GM12878 (cell line): ENCODE data around the gene C1QTNF8.

Experiments used
- ATF3 ChIP-seq: IDR thresholded peaks from 2 replicates; pipeline ENCODE4 v1.6.1; 2011; ENCODE audit warnings: low read depth, mild to moderate bottlenecking, low read length, moderate library complexity, borderline replicate concordance; ENCODE audit errors: extremely low read depth
- CTCF ChIP-seq, 3 experiments: IDR thresholded peaks in 2 of 3; conservative IDR thresholded peaks in 1 of 3; 2 replicates each; pipeline ENCODE4 v1.5.1; 2011; ENCODE audit warnings: low read depth in 3 of 3, low read length in 3 of 3, mild to moderate bottlenecking in 3 of 3, control low read depth in 2 of 3, moderate library complexity in 2 of 3, inconsistent platforms in 1 of 3, mixed read lengths in 1 of 3; ENCODE audit not compliant: control insufficient read depth in 2 of 3, insufficient read depth in 1 of 3; ENCODE audit errors: extremely low read depth in 1 of 3
- HDAC6 ChIP-seq: fragments of 200-600 bp; sonication (generic); IDR thresholded peaks from one replicate; pipeline ENCODE4 v1.8.0; 2017; ENCODE audit warnings: antibody characterized with exemption; ENCODE audit not compliant: unreplicated experiment
- JUND ChIP-seq: IDR thresholded peaks from 2 replicates; pipeline ENCODE4 v1.6.1; 2012; ENCODE audit warnings: low read depth, mild to moderate bottlenecking, low read length, improper control_type of control experiment, moderate library complexity
- KDM1A ChIP-seq: fragments of 200-600 bp; sonication (generic); IDR thresholded peaks from 2 replicates; pipeline ENCODE4 v1.6.1; 2016; ENCODE audit warnings: borderline replicate concordance
- POLR2A ChIP-seq: IDR thresholded peaks from 2 replicates; pipeline ENCODE4 v1.6.1; 2011; ENCODE audit warnings: low read depth, mild to moderate bottlenecking, low read length
- SMC3 ChIP-seq: IDR thresholded peaks from 2 replicates; pipeline ENCODE4 v1.6.1; 2011; ENCODE audit warnings: low read length, improper control_type of control experiment, borderline replicate concordance
- ZNF217 ChIP-seq: fragments of 450-650 bp; IDR thresholded peaks from 2 replicates; pipeline ENCODE4 v1.6.1; 2017; ENCODE audit warnings: antibody characterized with exemption, mild to moderate bottlenecking
- ZNF24 ChIP-seq: fragments of 450-650 bp; IDR thresholded peaks from 2 replicates; pipeline ENCODE4 v1.6.1; 2017; ENCODE audit warnings: antibody characterized with exemption, mild to moderate bottlenecking

DNA sequence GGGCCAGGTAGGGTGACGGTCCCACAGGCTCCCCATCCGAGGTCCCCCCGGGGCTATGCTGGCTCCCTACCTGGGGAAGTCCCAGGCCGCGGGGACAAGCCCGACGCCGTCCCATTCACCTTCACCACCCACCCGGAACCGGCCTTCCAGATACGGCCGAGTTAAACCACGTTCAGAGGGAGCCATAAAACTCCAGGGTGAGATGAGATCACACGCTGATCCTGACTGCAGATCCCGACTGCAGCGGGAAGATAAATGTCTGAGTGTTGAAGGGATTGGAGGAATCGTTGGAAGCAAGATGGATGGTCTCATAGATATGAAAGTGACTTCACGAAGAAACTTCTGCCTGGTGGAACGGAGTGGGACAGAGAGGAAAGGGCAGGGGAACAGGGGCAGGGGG lies 13.6 kb upstream of the C1QTNF8 start:
- TF ChIP-seq ZNF24 (no peak), CTCF (IDR thresholded peaks at IDR 0.05 in 2 of 3, conservative IDR thresholded peaks at IDR 0.05 in 1 of 3; ENCODE audit: control insufficient read depth in 2 of 3, extremely low read depth in 1 of 3, insufficient read depth in 1 of 3, low read depth in 3 of 3, low read length in 3 of 3) (no peak), KDM1A (no peak), SMC3 (no peak), ATF3 (no peak), HDAC6 (no peak), JUND (no peak), ZNF217 (no peak), POLR2A (no peak)
